Stimulated activated CD4-positive, alpha-beta T cell treated with anti-CD3 and anti-CD28 coated beads, Interleukin-1b, Interleukin-23, amount 100 ng/mL, for 4 hours (primary cell): ENCODE results near the gene DHX34.
"Not testable (repeated sequence)": the region's sequence is repeated elsewhere in the genome, so short reads cannot be mapped to it uniquely, and the experiment has no call there.

Experiments used
- DNase-seq, 2 donors: peaks; one replicate each; pipeline ENCODE4 v3.0.0-alpha.2; 2020; ENCODE audit warnings: low read depth in 2 of 2

Gene DHX34

GRCh38 chr19:47387623-47388022 lies 38.5 kb downstream of the DHX34 start:
- not testable (repeated sequence) for DNase-seq

- not testable (repeated sequence) for DNase-seq
Measured at GRCh38 chr19:47388721-47389120, 39.6 kb downstream of the DHX34 start.

- DNase-seq, result no peak
Measured at GRCh38 chr19:47389150-47389556, 40.0 kb downstream of the DHX34 start.

- DNase-seq, result no peak
Measured at GRCh38 chr19:47390533-47391488, 41.7 kb downstream of the DHX34 start.

- peak; percentile 79 to 83 for DNase-seq
Measured at GRCh38 chr19:47391510-47392223, 42.6 kb downstream of the DHX34 start.

- no peak for DNase-seq
Measured at GRCh38 chr19:47398707-47399597, 49.8 kb downstream of the DHX34 start.

- no peak for DNase-seq
Measured at GRCh38 chr19:47402504-47402903, 53.4 kb downstream of the DHX34 start.

- DNase-seq, result no peak
Measured at GRCh38 chr19:47404334-47405196, 55.5 kb downstream of the DHX34 start.

- no peak for DNase-seq
Measured at GRCh38 chr19:47405197-47405550, 56.1 kb downstream of the DHX34 start.

- DNase-seq, result no peak
Measured at GRCh38 chr19:47405854-47406417, 56.8 kb downstream of the DHX34 start.

- no peak for DNase-seq
Measured at GRCh38 chr19:47406711-47407416, 57.7 kb downstream of the DHX34 start.

- DNase-seq, result no peak
Measured at GRCh38 chr19:47407417-47407774, 58.3 kb downstream of the DHX34 start.

- DNase-seq, result no peak
Measured at GRCh38 chr19:47408156-47408938, 59.2 kb downstream of the DHX34 start.

- DNase-seq, result no peak
Measured at GRCh38 chr19:47411101-47411500, 62.0 kb downstream of the DHX34 start.

- not testable (repeated sequence) for DNase-seq
Measured at GRCh38 chr19:47411696-47412095, 62.6 kb downstream of the DHX34 start.

GRCh38 chr19:47413941-47414340 lies 64.8 kb downstream of the DHX34 start:
- no peak for DNase-seq

- DNase-seq, result no peak
Measured at GRCh38 chr19:47414469-47414868, 65.4 kb downstream of the DHX34 start.

- no peak for DNase-seq
Measured at GRCh38 chr19:47415953-47416642, 67.0 kb downstream of the DHX34 start.

GRCh38 chr19:47416643-47416985 lies 67.5 kb downstream of the DHX34 start:
- no peak for DNase-seq
